ENCODE data around the gene SSH3.

The SSH3 gene

DNA sequence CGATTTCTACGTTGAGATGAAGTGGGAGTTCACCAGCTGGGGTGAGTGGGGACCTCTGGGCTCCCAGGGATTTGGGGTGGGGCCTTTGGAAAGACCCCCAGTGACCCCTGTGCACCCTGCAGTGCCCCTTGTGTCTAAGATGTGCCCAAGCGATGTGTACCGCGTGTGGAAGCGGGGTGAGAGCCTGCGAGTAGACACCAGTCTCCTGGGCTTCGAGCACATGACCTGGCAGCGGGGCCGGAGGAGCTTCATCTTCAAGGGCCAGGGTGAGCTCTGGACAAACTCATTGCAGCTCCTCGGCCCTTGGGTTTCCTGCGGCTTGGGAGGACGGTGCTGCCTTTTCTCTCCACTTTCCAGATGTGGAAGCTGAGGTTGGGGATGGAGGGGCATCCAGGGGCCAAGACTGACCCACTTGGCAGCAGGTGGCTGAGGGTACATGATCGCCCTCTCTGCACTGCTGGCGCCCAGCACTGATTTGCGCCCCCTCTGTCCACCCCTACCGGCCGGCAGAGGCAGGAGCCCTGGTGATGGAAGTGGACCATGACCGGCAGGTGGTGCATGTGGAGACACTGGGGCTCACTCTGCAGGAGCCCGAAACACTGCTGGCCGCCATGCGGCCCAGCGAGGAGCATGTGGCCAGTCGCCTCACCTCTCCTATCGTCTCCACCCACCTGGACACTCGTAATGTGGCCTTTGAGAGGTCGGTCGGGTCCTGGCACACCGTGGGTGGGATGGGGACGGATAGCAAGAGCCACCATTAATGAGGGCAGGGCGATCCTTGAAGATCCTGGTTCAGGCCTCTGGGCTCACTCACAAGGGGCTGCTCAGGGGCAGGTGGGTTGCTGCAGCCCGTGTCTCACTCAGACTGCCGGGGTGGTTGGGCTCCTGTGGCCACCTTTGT lies 11.6 kb upstream of the SSH3 start:
- no peak for DNase-seq (ENCODE audit: low read depth in 2 of 3, low spot score in 2 of 3)

DNA sequence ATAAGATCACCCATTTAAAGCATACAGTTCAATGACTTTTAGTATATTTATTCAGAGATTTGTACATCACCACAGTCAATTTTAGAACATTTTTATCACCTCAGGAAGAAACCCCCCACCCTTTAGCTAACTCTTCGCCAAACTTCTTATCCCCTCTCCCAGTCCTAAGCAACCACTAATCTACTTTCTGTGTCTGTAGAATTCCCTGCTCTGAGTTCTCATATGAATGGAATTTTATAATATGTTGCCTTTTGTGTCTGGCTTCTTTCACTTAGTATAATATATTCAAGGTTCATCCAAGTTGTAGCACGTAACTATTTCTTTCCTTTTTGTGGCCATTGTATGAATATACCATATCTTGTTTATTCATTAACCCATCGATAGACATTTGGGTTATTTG lies 10.7 kb upstream of the SSH3 start:
- DNase-seq (ENCODE audit: low read depth in 2 of 3, low spot score in 2 of 3), result no peak

DNA sequence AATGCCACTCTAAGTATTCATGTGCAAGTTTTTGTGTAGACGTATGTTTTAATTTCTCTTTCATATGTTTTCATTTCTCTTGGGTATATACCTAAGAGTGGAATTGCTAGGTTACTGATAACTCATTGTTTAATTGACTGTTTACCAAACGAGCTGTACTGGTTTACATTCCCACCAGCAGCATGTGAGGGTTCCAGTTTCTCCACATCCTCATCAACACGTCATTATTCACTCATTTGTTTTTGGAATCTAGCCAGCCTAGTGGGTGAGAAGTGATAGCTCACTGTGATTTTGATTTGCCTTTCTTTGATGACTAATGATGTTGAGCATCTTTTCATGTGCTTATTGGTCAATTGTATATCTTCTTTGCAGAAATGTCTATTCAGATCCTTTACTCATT lies 10.2 kb upstream of the SSH3 start:
- DNase-seq (ENCODE audit: low read depth in 2 of 3, low spot score in 2 of 3), result no peak

DNA sequence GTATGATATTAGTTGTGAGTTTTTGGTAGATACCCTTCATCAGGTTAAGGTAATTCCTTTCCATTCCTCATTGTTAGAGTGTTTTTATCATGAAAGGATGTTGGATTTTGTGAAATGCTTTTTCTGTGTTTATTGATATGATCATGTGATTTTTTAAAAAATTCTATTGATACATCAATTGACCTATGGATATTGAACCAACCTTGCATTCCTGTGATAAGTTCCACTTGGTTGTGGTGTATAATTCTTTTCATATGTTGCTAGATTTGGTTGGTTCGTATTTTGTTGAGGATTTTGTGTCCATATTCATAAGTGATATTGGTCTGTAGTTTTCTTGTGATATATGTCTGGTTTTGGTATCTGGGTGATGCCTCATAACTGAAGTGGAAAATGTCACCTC lies 7.5 kb upstream of the SSH3 start:
- DNase-seq (ENCODE audit: low read depth in 2 of 3, low spot score in 2 of 3), result no peak

DNA sequence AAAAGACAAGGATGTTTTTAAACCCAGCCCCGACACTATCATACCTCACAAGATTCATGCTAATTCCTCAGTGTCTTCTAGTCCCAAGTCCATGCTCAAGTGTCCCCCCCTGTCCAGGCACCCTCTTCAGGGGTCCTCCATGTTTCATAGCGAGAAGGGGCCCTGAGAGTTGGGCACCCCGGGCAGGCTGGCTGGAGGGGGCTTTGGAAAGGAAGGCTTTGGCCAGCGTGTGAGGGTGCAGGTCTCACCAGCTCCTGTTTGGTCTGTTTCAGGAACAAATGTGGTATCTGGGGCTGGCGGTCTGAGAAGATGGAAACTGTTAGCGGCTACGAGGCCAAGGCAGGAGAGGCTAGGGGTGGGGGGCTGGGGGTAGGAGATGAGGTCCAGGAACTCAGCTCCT lies 4.5 kb upstream of the SSH3 start:
- DNase-seq (ENCODE audit: low read depth in 2 of 3, low spot score in 2 of 3), result no peak

DNA sequence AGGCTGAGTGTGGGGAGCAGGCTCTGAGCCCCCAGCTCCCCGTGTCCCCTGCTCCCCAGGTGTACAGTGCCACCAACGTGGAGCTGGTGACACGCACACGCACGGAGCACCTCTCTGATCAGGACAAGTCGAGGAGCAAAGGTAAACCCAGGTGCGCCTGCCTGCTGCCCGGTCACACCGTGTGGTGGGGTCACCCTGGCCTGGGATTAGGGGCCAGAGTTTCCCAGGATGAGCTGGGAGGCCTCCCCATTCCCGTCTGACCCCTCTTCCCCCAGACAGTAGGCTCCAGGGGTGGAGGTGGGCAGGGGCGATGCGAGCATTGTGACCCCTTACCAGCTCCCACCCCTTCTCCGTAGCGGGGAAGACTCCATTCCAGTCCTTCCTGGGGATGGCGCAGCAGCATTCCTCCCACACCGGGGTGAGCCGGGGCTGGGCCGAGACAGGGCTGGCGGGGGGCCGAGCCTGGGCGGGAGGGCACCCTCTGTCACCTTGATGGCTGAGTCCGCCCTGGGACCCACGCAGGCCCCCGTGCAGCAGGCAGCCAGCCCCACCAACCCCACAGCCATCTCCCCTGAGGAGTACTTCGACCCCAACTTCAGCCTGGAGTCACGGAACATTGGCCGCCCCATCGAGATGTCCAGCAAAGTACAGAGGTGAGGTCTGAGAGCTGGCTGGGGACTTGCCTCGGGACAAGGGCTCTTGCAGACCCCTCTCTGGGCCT lies 3.7 kb upstream of the SSH3 start:
- DNase-seq (ENCODE audit: low read depth in 2 of 3, low spot score in 2 of 3), result no peak

DNA sequence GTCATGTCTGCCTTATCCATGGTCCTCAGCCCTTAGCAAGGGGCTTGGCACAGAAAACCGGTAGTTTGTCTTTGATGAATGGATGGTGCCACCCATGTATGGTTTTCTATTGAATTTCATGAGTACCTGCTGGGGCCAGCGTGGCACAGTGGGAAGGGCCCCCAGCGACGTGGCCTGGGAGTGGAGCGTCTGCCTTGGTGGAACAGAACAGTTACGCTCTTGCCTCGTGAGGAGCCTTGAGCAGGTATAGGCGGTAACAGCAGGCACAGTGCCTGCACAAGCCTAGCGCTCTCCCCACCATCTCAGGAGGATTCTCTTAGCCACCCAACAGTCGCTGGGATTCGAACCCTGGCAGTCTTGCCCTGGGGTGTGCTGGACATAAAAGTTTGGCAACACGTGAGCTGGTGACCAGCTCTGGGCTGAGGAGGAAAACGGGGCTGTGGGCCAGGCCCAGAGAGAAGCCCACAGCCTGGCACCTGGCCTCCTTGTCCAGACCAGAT lies 3.0 kb upstream of the SSH3 start:
- no peak for DNase-seq (ENCODE audit: low read depth in 2 of 3, low spot score in 2 of 3)

DNA sequence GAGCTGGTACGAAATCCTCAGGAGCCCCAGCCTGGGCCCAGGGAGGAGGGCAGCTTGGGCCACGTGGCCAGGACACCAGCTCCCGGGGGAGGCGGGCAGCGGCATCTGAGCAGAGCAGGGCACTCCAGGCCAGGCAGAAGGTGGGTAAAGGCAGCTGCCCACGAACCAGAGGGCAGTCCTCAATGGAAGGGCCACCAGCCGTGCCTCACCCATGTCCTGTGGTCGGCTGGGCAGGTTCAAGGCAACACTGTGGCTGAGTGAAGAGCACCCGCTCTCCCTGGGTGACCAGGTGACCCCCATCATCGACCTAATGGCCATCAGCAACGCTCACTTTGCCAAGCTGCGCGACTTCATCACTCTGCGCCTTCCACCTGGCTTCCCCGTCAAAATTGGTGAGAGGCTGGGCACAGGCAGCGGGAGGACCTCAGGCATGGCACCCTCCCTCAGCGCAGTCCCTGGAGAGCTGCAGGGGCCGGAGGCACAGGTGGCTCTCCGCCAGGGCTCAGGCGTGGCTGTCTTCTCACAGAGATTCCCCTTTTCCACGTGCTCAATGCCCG lies 2.5 kb upstream of the SSH3 start:
- no peak for DNase-seq (ENCODE audit: low read depth in 2 of 3, low spot score in 2 of 3)

DNA sequence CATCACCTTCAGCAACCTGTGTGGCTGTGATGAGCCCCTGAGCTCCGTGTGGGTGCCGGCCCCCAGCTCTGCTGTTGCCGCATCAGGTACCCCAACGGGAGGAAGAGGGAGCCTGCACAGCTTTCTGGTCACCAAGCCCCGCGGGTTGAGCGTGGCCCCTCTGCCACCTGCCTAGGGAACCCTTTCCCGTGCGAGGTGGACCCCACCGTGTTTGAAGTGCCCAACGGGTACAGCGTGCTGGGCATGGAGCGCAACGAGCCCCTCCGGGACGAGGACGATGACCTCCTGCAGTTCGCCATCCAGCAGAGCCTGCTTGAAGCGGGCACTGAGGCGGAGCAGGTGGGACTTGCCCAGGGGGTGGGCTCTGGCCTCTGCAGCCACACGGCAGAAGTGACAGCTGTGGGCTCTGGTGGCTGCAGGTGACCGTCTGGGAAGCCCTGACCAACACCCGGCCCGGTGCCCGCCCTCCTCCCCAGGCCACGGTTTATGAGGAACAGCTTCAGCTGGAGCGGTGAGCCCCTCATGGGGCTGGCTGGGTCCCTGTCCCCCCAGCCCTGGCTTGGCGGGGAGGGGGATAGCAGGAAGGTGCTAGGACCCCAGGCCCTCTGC lies 1.9 kb upstream of the SSH3 start:
- no peak for DNase-seq (ENCODE audit: low read depth in 2 of 3, low spot score in 2 of 3)

DNA sequence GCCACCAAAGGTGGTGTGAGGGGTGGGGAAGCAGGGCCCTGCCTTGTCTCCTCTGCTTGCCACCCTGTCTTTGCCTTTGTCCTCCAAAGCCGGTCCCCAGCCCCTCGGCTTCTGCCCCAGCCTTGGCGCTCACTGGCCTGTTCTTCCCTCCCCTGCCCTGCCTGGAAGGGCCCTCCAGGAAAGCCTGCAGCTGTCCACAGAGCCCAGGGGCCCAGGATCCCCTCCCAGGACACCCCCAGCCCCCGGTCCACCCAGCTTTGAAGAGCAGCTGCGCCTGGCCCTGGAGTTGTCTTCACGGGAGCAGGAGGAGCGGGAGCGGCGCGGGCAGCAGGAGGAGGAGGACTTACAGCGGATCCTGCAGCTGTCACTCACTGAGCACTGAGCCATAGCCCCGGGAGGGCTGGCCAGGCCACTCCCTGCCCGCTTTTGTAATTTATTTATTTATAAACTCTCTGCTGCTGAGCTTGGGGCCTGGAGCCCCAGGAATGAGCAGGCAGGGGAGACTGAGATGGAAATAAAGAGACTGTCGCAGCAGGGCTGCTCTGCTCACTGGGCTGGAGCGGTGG lies 1.3 kb upstream of the SSH3 start:
- DNase-seq (ENCODE audit: low read depth in 2 of 3, low spot score in 2 of 3), result no peak

DNA sequence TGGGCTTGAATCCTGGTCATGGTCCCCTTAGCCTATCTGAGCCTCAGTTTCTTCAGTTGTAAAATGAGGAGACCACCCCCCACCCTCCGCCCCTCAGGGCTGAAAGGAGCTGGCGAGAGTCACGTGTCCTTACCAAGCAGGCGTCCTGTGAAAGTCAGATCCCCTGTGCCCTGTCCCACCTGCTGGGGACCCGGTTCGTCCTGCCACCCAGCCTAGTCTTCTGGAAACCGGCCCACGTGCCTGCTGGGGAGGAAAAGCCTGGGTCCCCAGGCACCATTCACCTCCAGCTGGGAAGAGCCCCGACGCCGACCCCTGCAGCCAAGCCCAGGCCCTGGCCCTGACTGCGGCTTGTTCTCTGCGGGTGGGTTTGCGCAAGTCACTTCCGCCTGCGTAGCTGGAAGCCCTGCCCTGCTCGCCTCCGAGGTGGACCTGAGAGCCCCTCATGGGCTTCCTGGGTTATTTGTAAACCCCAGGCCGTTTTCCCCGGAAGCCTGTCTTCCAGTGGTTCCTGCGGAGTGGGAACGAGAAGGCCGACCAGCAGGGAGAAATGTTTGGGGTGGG lies 679 bp upstream of the SSH3 start:
- DNase-seq (ENCODE audit: low read depth in 2 of 3, low spot score in 2 of 3), result no peak

DNA sequence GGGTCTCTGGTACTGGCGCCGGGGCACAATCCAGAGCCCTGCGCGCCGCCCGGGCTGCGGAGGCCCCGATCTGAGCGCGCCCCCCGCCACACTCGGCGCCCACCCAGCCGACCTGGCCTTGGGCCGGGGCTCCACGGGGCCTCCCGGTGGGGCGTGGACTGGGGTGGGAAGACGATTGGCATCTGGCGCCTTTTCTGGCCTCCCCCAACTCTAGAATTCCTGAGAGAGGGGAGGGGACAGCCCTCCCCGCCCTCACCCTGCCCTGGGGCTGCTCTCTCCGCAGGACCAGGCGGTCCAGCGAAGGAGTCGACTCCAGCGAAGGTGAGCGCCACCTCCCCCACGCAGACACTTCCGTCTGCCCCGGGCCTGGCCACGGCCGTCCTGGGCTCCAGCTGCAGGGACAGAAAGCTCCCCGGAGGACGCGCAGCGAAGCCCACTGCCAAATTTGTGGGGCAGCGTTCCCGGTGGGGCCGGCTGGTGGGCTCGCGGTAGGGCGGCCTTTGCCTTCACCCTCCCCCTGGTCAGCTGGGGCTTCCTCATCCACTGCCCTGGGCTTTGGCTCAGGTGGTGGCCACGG lies 593 bp downstream of the SSH3 start:
- no peak for DNase-seq (ENCODE audit: low read depth in 2 of 3, low spot score in 2 of 3)

DNA sequence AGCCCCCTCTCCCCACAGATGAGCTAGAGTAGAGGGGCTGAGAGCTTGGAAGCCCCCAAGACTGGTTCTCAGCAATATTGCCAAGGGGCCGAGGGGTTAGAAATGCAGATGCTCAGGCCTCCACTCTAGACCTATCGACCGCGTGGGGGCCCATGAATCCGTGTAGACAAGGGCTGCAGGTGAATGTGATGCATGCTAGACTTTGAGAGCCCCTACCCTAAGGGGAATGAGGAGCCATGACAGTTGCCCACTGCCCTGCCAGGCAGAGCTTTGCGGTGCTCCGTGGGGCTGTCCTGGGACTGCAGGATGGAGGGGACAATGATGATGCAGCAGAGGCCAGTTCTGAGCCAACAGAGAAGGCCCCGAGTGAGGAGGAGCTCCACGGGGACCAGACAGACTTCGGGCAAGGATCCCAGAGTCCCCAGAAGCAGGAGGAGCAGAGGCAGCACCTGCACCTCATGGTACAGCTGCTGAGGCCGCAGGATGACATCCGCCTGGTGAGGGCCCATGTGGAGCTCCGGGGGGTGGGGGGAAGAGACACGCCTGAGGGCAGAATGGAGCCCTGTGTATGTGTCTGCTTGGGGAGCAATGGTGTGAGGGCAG lies 1.3 kb downstream of the SSH3 start:
- DNase-seq (ENCODE audit: low read depth in 2 of 3, low spot score in 2 of 3), result no peak

DNA sequence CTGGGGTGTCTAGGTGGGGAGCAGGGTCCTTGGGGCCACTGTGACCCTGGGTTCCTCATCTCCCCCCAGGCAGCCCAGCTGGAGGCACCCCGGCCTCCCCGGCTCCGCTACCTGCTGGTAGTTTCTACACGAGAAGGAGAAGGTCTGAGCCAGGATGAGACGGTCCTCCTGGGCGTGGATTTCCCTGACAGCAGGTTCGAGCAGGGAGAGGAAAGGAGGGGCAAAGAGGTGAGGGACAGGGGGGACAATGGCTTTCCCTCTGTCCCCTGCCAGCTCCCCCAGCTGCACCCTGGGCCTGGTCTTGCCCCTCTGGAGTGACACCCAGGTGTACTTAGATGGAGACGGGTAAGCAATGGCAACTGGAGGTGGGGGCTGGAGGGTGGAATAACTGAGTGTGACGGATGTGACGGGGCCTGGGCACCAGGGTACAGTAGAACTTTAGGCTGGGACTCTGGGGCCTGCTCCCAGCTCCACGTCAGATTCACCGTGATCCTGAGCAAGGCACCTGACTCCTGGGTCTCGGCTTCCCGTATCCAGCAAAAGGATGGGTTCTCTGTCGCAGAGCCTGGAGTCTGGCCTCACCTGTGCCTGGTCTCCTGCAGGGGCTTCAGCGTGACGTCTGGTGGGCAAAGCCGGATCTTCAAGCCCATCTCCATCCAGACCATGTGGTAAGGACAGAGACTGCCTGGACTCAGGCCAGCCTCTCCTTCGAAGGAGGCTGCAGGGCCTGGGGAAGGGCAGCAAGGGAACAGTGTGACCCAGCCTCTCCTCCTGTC lies 3.6 kb downstream of the SSH3 start:
- DNase-seq (ENCODE audit: low read depth in 2 of 3, low spot score in 2 of 3), result no peak

DNA sequence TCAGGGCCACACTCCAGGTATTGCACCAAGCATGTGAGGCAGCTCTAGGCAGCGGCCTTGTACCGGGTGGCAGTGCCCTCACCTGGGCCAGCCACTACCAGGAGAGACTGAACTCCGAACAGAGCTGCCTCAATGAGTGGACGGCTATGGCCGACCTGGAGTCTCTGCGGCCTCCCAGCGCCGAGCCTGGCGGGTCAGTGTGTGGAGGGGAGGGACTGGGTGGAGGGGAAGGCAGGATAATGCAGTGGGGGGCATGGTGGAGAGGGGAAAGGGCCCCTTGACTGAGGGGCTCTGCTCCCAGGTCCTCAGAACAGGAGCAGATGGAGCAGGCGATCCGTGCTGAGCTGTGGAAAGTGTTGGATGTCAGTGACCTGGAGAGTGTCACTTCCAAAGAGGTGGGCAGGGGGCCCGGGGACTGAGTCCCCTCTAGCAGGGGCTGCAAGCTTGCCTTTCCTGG lies 4.2 kb downstream of the SSH3 start:
- DNase-seq (ENCODE audit: low read depth in 2 of 3, low spot score in 2 of 3), result no peak

DNA sequence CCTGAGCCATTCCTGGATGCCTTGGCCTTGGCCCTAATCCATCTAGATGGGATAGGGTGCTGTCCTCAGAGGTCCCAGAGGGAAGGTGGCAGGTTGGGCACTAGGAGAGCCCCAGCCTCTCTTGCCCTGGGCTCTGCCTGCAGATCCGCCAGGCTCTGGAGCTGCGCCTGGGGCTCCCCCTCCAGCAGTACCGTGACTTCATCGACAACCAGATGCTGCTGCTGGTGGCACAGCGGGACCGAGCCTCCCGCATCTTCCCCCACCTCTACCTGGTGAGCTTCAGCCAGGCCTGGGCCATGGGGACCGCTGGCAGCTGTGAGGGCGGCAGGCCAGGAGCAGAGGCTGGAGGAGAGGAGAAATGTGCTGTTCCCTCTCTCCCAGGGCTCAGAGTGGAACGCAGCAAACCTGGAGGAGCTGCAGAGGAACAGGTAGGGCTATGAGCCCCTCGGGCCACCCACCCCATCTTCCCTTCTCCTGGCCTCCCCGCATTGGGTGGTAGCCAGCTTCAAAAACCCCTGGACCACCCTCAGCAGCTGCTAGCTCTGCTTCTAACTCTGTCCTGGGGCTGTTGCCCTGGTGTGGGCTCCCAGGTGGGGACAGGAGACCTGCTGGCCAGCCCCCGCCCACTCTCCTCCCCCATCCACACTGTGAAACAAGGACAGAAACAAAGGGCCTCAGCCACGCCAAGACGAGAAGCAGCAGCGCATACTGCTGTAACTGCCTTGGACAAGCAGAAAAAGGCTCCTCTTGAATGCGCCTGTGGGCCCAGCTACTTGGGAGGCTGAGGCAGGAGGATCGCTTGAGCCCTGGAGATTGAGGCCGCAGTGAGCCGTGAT lies 4.9 kb downstream of the SSH3 start:
- no peak for DNase-seq (ENCODE audit: low read depth in 2 of 3, low spot score in 2 of 3)

DNA sequence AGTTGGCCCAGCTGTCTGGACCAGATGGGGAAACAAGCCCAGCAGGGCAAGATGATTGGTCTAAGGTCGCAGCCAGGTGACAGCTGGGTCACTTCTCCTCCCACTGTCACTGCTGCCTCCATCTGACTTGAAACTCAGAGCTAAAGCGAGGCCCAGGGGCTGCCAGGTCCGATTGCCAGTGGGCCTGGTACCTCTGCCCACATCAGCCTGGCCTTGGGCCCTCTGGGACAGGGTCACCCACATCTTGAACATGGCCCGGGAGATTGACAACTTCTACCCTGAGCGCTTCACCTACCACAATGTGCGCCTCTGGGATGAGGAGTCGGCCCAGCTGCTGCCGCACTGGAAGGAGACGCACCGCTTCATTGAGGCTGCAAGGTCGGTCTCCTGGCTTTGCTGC lies 5.8 kb downstream of the SSH3 start:
- DNase-seq (ENCODE audit: low read depth in 2 of 3, low spot score in 2 of 3), result no peak

DNA sequence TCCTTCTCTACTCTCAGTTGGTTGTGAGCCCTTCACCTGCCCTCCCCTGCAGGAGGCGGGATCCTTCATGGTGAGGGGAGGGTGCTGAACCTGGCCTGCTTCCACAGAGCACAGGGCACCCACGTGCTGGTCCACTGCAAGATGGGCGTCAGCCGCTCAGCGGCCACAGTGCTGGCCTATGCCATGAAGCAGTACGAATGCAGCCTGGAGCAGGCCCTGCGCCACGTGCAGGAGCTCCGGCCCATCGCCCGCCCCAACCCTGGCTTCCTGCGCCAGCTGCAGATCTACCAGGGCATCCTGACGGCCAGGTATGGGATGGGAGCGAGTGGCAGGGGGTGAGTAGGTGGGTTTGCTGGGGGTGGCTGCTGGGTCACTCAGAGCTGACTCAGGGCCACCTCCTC lies 6.3 kb downstream of the SSH3 start:
- no peak for DNase-seq (ENCODE audit: low read depth in 2 of 3, low spot score in 2 of 3)

All from activated CD8-positive, alpha-beta memory T cell treated with anti-CD3 and anti-CD28 coated beads for 48 hours (primary cell).